HG02885 (cell line): ENCODE data around the gene SERPINB12.

Experiments
- ATAC-seq: cut with Tn5 transposase; IDR thresholded peaks from one replicate; pipeline ENCODE4 v1.9.1; 2021; ENCODE audit warnings: mild to moderate bottlenecking; ENCODE audit not compliant: unreplicated experiment, poor library complexity

SERPINB12 gene

GRCh38 chr18:63591725-63592124, 49.6 kb downstream of the SERPINB12 start:
- ATAC-seq = no peak

DNA sequence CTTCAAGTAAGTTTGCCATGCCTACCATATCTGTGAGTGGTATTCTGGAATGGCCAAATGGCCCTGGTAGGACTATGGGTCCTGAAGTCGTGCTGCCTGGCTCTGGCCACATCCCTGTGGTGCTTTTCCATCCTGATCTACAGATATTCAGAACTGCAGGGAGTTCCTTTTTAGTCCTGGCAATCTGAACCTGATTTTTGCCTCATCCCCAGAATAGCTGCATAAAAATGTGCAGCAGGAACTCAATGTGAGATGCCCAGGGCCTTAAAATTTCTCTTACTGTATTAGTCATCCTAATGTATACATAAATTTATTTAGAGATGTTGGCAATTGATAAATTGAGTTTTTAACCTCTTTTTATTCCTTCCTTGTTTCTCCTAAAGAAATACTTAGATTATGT, 50.3 kb downstream of the SERPINB12 start:
- ATAC-seq = no peak

- ATAC-seq = no peak
Measured at GRCh38 chr18:63596964-63597363, 54.8 kb downstream of the SERPINB12 start.

- ATAC-seq = no peak
Measured at GRCh38 chr18:63603355-63603754, 61.2 kb downstream of the SERPINB12 start.

DNA sequence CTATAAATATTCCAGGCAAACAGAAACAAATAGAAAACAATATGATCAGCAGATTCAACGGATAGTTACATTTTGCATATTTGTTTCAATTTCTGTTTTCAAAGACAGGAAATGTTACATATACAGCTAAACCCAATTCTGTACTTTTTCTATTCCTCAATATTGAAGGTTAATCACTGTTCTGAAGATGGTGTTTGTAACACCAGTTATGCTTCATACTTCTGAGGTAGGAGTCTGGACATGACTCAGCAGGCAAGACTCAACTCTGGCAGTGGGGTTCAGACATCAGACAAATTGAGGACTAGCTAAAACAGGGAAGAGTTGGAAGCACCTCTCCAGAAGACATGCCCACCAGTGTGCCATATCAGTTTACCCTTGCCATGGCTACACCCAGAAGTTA, 61.6 kb downstream of the SERPINB12 start:
- ATAC-seq = peak; percentile 97

GRCh38 chr18:63604791-63605567, 62.8 kb downstream of the SERPINB12 start:
- no peak for ATAC-seq

DNA sequence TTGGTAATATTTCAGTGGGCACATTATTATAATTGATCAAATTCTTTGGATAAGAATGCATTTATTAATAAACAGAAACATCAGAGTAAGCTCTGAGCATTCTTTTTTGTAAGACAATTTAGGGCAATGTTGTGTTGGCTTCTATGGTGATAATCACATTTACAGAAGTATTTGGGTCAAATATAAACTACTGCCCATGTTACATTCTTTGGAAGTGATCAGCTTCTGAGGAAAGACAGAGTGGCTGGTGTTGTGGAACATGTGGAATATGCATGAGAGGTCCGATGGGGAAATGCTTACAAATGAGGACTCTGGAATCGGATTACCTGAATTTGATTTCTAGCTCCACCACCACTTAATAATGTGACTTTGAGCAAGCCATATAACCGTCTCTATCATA, 64.4 kb downstream of the SERPINB12 start:
- ATAC-seq = no peak

- ATAC-seq = no peak
Measured at GRCh38 chr18:63613420-63613819, 71.3 kb downstream of the SERPINB12 start.

- peak; percentile 92 for ATAC-seq
Measured at GRCh38 chr18:63617049-63617914, 75.1 kb downstream of the SERPINB12 start.

DNA sequence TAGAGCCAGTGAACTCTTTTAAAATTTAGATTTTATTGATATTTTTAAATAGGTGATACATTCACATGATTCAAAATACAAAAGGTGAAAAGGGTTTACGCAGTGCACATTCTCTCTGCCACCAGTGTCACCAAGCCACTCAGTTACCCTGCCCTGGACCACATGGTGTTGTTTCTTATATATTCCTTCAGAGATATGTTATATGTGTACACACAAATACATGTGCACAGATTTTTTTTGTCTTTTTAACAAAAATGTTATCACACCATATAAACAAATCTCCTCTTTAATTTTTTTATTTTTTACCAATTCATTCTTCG, 75.7 kb downstream of the SERPINB12 start:
- ATAC-seq = peak; percentile 8
